ENCODE data around the gene TUT7.

DNA sequence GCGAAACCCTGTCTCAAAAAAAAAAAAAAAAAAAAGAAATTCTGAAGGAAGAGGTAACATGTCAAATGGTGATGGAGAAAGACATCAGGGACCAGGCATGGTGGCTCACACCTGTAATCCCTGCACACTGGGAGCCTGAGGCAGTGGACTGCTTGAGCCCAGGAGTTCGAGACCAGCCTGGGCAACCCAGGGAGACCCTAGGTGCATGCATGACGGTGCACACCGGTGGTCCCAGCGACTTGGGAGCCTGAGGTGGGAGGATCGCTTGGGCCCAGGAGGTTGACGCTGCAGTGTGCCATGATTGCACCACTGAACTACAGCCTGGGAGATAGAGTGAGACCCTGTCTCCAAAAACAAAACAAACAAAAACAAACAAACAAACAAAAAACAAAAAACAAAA, 73.6 kb downstream of the TUT7 start:
- no peak for TF ChIP-seq CREB1 (CRISPR knock-in tag; IDR thresholded peaks at IDR 0.05; ENCODE audit: low read depth)
- no peak for TF ChIP-seq EZH2 (IDR thresholded peaks at IDR 0.05; ENCODE audit: low read depth, unreplicated experiment)
- TF ChIP-seq, protein P1, sequence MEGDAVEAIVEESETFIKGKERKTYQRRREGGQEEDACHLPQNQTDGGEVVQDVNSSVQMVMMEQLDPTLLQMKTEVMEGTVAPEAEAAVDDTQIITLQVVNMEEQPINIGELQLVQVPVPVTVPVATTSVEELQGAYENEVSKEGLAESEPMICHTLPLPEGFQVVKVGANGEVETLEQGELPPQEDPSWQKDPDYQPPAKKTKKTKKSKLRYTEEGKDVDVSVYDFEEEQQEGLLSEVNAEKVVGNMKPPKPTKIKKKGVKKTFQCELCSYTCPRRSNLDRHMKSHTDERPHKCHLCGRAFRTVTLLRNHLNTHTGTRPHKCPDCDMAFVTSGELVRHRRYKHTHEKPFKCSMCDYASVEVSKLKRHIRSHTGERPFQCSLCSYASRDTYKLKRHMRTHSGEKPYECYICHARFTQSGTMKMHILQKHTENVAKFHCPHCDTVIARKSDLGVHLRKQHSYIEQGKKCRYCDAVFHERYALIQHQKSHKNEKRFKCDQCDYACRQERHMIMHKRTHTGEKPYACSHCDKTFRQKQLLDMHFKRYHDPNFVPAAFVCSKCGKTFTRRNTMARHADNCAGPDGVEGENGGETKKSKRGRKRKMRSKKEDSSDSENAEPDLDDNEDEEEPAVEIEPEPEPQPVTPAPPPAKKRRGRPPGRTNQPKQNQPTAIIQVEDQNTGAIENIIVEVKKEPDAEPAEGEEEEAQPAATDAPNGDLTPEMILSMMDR (conservative IDR thresholded peaks at IDR 0.05; ENCODE audit: low read depth in 2 of 2) = no peak
- TF ChIP-seq EZH2phosphoT487 (IDR thresholded peaks at IDR 0.05; ENCODE audit: unreplicated experiment) = no peak
- TF ChIP-seq, protein P2, sequence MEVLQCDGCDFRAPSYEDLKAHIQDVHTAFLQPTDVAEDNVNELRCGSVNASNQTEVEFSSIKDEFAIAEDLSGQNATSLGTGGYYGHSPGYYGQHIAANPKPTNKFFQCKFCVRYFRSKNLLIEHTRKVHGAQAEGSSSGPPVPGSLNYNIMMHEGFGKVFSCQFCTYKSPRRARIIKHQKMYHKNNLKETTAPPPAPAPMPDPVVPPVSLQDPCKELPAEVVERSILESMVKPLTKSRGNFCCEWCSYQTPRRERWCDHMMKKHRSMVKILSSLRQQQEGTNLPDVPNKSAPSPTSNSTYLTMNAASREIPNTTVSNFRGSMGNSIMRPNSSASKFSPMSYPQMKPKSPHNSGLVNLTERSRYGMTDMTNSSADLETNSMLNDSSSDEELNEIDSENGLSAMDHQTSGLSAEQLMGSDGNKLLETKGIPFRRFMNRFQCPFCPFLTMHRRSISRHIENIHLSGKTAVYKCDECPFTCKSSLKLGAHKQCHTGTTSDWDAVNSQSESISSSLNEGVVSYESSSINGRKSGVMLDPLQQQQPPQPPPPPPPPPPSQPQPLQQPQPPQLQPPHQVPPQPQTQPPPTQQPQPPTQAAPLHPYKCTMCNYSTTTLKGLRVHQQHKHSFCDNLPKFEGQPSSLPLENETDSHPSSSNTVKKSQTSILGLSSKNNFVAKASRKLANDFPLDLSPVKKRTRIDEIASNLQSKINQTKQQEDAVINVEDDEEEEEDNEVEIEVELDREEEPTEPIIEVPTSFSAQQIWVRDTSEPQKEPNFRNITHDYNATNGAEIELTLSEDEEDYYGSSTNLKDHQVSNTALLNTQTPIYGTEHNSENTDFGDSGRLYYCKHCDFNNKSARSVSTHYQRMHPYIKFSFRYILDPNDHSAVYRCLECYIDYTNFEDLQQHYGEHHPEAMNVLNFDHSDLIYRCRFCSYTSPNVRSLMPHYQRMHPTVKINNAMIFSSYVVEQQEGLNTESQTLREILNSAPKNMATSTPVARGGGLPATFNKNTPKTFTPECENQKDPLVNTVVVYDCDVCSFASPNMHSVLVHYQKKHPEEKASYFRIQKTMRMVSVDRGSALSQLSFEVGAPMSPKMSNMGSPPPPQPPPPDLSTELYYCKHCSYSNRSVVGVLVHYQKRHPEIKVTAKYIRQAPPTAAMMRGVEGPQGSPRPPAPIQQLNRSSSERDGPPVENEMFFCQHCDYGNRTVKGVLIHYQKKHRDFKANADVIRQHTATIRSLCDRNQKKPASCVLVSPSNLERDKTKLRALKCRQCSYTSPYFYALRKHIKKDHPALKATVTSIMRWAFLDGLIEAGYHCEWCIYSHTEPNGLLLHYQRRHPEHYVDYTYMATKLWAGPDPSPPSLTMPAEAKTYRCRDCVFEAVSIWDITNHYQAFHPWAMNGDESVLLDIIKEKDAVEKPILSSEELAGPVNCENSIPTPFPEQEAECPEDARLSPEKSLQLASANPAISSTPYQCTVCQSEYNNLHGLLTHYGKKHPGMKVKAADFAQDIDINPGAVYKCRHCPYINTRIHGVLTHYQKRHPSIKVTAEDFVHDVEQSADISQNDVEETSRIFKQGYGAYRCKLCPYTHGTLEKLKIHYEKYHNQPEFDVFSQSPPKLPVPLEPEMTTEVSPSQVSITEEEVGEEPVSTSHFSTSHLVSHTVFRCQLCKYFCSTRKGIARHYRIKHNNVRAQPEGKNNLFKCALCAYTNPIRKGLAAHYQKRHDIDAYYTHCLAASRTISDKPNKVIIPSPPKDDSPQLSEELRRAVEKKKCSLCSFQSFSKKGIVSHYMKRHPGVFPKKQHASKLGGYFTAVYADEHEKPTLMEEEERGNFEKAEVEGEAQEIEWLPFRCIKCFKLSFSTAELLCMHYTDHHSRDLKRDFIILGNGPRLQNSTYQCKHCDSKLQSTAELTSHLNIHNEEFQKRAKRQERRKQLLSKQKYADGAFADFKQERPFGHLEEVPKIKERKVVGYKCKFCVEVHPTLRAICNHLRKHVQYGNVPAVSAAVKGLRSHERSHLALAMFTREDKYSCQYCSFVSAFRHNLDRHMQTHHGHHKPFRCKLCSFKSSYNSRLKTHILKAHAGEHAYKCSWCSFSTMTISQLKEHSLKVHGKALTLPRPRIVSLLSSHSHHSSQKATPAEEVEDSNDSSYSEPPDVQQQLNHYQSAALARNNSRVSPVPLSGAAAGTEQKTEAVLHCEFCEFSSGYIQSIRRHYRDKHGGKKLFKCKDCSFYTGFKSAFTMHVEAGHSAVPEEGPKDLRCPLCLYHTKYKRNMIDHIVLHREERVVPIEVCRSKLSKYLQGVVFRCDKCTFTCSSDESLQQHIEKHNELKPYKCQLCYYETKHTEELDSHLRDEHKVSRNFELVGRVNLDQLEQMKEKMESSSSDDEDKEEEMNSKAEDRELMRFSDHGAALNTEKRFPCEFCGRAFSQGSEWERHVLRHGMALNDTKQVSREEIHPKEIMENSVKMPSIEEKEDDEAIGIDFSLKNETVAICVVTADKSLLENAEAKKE (CRISPR knock-in tag; IDR thresholded peaks at IDR 0.05) = no peak
- TF ChIP-seq ZNF331 (CRISPR knock-in tag; IDR thresholded peaks at IDR 0.05; ENCODE audit: low read depth) = no peak
- TF ChIP-seq, protein P3, sequence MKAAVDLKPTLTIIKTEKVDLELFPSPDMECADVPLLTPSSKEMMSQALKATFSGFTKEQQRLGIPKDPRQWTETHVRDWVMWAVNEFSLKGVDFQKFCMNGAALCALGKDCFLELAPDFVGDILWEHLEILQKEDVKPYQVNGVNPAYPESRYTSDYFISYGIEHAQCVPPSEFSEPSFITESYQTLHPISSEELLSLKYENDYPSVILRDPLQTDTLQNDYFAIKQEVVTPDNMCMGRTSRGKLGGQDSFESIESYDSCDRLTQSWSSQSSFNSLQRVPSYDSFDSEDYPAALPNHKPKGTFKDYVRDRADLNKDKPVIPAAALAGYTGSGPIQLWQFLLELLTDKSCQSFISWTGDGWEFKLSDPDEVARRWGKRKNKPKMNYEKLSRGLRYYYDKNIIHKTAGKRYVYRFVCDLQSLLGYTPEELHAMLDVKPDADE (IDR thresholded peaks at IDR 0.05) = no peak
- no peak for TF ChIP-seq REST (IDR thresholded peaks at IDR 0.05; ENCODE audit: unreplicated experiment)
- TF ChIP-seq POLR2AphosphoS5 (IDR thresholded peaks at IDR 0.05; ENCODE audit: low read depth) = no peak
- no peak for TF ChIP-seq JUNB (IDR thresholded peaks at IDR 0.05; ENCODE audit: unreplicated experiment)
- TF ChIP-seq ZNF114 (CRISPR knock-in tag; IDR thresholded peaks at IDR 0.05) = no peak

Data from GM23338 (cell line).